GM21529 (cell line): ENCODE data around the gene OSBPL9.
"Not testable (repeated sequence)": the region's sequence is repeated elsewhere in the genome, so short reads cannot be mapped to it uniquely, and the experiment has no call there.

Experiments used
- ATAC-seq: cut with Tn5 transposase; IDR thresholded peaks from one replicate; pipeline ENCODE4 v1.9.1; 2021; ENCODE audit not compliant: unreplicated experiment

The OSBPL9 gene

DNA sequence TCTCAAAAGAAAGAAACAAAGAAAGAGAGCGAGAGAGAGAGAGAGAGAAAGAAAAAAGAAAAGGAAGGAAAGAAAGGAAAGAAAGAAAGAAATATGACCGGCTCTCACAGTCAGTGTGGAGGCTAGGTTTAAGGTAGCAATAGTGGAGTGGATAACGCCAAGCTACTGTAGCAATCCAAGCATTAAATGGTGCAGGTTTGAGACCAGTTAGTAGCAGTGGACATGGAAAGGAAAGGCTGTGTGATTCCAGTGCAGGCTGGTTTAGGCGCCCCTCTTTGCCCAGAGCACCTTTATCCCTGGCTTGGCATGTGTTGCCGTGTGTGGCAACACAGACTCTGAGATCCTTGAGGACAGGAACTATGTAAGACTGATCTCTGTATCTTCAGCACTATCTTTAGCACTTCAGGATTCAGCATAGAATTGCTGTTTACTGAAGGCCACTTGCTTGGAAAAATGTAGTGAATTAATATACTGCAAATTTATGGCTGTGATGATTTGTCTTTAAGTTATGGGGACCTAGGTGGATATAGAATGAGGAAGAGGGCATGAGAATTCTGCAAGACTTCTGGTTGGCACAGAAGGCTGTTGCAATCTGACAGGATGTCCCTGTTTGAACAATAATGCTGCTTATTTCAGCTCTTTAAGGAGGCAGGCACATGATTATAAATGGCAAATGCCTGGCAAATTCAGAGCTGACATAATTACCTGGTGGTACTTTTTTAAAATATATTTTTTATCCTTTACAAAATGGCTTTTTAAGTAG lies 10.8 kb upstream of the OSBPL9 start:
- ATAC-seq = no peak

DNA sequence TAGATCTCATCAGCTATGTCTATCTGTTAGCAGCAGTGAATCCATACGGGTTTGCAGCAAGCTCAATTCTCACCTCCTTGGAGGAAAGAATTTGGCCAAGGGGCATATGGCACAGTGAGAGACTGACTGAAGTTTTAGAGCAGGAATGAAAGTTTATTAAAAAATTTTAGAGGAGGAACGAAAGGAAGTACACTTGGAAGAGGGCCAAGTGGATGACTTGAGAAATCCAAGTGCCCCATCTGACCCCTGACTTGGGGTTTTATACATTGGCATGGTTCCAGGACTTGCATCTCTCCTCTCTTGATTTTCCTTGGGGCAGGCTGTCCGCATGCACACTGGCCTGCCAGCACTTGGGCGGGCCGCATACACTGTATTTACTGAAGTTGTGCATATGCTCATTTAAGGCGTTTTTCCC lies 9.2 kb upstream of the OSBPL9 start:
- no peak for ATAC-seq

DNA sequence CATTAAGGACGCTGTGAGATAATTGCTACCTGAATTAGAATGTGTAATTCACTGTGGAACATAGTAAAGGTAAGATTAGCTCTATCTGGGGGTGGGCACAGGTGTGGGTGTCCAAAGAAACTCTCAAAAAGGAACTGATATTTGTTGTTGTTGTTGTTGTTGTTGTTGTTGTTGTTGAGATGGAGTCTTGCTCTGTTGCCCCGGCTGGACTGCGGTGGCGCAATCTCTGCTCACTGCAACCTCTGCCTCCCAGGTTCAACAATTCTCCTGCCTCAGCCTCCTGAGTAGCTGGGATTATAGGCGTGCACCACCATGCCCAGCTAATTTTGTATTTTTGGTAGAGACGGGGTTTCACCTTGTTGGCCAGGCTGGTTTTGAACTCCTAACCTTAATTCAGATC lies 6.8 kb upstream of the OSBPL9 start:
- ATAC-seq = not testable (repeated sequence)

DNA sequence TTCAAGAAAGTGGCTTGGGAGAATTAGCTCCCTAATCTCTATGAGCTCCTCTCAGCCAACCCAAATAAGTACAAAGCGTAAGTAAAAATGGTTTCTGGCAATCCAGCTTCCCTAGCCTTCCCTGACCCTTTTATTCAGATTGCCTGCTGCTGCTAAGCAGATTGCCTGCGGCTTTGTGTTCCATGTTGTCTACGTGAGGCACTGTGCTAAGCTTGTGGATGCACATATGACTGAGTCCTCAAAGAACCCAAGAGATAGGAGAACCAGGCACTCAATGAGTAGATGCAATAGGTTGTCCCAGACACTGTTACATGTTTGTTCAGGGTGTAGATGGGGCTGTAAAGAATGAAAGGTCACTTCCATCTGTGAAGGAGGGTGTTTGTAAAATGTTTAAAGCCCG lies 6.3 kb upstream of the OSBPL9 start:
- ATAC-seq = no peak

DNA sequence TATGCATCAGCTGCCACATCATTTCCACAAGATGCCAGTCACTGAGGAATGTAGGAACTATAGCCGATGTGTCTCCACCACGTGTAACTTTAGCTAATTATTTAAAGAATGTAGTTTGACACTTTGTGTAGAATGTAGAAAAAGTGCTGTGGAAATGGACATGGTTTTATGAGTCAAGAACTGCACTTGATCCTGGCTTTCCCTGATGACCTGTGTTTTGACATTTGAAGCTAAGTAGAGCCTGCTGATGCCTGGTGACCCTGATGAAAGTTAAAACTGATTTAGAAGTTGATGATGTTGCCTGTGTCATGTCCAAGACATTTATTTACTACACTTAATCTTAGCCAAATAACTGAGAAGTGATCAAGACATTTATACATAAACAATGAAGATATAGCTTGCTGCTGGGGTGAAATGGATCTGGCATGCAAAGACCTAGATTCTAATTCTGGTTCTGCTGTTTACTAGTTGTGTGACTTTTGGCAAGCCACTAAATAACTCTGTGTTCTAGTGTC lies 4.4 kb upstream of the OSBPL9 start:
- ATAC-seq = no peak

DNA sequence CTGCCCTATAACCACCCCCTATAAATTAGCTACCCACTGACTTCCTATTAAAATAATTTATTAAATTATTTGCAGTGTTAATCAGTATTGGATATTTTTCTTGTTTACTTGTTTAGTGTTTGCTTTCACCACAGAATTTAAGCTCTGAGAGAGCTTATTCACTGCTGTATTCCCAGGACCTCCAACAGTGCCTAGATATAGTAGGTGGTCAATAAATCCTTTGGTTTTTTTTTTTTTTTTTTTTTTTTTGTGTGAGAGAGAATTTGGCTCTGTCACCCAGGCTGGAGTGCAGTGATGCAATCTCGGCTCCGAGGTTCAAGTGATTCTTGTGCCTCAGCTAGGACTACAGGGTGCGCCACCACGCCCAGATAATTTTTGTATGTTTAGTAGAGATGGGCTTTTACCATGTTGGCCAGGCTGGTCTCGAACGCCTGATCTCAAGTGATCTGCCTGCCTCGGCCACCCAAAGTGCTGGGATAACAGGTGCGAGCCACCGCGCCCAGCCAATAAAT lies 1.1 kb upstream of the OSBPL9 start:
- no peak for ATAC-seq

DNA sequence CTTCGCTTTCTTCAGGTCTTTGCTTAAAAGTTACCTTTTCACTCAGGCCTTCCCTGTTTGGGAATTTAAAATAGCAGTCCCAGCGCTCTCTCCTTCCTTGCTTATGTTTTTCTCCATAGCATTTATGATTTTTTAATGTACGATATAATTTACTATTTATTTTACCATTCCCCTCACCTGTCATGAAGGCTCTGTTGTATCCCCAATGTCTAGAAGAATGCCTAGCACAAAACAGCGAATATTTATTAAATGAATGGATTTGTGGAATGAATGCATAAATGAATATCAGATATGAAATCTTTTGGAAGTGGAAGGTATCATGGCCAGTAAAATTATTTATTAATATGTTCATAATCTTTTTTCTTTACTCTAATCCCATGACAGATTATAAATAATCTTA lies 402 bp upstream of the OSBPL9 start:
- no peak for ATAC-seq

DNA sequence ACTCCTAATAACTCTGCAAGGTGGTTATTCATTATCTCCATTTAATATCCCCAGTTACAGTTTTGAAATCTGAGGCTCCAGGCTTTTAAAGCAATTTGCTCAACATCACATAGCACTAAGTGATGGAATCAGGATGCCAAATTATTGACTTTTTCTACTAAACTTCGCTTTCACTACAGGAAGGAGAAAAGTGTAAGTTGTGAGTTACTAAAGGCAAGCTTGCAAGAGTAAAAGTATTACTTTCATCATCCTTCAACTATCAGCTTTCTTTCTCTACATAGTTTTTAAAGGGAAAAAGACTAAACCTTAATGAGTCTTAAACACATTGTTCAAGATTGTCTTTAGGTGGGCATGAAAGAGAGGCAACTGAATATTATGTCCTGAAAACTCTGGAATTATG lies 1.8 kb downstream of the OSBPL9 start:
- no peak for ATAC-seq

DNA sequence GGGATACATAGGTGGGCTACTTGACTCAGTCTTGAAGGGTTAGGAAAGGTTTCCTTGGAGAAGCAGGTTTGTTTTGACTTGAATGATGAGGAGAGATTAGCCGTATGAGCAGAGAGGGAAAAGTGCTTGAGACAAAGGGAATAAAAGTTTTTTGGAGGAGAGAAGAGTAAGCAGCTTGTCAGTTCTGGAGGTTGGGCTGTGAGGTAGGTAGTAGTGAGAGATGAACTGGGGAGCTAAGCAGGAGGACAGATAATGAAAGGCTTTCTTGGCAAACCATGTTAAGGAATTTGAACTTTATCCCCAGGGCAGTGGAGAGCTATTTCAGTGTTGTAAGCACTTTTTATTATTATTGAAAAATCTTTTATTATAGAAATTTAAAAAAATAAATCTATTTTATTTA lies 3.6 kb downstream of the OSBPL9 start:
- ATAC-seq = no peak

DNA sequence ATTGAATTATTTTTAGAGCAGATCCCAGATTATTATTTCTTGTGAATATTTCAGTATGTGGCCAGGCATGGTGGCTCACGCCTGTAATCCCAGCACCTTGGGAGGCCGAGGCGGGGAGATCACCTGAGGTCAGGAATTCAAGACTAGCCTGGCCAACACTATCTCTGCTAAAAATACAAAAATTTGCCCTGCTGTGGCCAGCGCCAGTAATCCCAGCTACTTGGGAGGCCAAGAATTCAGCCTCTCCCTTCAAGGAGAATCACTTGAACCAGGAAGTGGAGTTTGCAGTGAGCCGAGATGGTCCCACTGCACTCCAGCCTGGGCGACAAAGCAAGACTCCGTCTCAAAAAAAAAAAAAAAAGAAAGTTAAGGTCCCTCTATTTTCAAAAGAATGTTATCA lies 4.3 kb downstream of the OSBPL9 start:
- ATAC-seq = no peak

DNA sequence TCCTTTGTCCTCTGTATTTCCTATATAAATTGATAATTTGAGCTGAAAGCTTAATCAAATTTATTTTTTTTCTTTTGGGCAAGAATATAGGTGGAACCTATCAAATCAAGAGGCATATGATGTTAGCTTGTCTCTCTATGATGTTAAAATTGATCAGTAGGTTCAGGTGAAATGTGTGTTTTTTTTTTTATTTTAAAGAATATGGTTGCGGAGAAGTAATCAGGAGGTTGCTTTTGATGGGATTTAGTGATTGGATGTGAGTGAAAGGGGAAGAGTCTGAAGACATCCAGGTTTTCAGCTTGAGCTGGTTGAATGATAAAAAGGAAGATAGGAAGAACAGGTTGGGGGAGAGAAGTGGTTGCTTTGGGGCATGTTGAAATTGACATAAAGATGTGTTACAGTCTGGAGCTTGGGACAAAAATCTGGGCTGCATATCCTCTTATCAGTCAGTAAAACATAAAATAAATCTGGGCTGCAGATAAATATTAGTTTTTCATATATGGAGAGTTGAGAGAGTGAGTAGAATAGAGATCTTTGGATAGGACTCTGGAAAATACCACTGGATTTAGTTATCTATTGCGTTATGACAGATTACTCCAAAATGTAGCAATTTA lies 5.1 kb downstream of the OSBPL9 start:
- no peak for ATAC-seq

DNA sequence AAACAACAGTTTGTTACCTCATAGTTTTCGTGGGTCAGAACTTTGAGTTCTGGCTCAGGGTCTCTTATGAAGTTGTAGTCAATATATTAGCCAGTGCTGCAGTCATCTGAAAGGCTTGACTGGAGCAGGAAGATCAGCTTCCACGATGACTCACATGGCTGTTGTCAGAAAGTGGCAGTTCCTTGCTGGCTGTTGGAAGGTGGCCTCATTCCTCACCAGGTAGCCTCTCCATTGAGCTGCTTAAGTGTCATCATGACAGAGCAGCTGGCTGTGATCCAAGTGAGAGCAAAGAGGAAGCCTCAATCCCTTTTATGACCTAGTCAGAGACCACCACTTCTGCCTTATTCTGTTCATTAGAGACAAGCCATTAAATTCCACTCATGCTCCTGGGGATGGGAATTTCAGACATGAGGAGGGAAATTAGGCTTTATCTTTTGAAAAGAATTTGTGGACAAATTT lies 5.6 kb downstream of the OSBPL9 start:
- no peak for ATAC-seq

DNA sequence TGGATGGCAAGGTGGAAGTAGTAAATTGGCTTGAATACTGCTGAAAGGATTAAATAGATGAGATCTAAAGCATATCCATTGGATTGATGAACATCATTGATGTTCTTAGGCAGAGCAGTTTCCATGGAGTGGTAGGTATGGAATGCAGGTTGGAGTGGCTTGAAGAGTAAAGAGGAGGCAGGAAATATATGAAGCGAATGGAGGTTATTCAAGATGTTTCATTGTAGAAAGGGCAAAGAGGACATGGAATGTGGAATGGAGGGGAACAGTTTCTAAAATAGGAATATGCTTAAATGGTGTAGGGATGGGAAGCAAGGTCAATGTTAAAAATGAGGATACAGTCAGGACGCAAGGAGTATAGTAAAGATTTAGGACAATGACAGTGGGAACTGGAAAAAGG lies 6.1 kb downstream of the OSBPL9 start:
- no peak for ATAC-seq

DNA sequence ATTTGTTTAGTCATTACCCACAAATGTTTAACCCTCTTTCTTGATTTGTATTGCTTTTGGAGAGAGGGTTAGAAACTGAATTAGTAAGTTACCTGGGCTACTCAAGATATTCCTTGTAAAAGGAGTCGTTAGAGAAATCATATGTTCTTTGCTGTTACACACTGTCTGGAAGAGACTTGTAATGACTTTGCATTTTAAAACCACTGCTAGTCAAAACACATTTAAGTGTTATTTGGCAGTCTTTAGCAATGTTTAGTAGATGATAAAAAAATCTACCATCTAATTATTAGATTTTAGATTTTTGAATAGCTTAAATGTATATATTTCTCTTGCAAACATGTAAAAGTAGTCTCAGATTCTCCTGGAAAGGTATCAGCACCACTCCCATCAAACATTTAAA lies 6.6 kb downstream of the OSBPL9 start:
- ATAC-seq = no peak

DNA sequence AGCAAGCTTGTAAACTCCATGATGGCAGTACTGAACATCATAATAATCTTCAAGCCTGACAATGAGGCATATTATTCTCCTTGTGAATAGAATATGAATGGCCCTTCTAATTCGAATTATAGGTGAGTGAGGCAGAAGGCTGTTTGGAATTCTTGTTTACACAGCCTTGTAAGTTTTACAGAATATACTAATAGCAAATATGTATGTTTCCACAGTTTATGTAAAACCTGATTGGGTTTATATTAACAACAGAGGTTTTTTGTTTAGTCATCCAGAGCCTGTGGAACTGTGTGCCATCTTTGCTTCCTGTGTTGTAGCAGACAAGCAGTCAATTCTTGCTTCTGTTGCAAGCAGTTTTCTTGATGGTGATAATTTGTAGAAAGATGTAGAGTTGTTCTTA lies 8.0 kb downstream of the OSBPL9 start:
- no peak for ATAC-seq

DNA sequence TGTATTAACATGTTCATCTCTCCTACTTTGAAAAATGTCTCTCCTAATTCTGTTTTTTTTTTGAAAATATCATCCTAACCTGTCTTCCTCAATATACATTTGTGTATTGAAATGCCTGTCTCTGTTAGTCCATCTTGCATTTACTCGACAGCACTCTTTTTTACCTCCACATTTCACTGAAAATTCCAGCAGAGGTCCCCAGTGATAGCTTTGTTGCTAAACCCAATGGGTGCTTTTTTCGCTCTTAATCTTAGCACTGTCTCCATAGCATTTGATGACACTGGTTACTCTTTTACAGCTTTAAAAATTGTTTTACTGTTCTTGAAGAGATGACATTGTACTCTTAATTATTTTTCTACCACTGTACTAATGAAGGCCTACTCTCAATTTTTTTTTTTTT lies 10.8 kb downstream of the OSBPL9 start:
- no peak for ATAC-seq

DNA sequence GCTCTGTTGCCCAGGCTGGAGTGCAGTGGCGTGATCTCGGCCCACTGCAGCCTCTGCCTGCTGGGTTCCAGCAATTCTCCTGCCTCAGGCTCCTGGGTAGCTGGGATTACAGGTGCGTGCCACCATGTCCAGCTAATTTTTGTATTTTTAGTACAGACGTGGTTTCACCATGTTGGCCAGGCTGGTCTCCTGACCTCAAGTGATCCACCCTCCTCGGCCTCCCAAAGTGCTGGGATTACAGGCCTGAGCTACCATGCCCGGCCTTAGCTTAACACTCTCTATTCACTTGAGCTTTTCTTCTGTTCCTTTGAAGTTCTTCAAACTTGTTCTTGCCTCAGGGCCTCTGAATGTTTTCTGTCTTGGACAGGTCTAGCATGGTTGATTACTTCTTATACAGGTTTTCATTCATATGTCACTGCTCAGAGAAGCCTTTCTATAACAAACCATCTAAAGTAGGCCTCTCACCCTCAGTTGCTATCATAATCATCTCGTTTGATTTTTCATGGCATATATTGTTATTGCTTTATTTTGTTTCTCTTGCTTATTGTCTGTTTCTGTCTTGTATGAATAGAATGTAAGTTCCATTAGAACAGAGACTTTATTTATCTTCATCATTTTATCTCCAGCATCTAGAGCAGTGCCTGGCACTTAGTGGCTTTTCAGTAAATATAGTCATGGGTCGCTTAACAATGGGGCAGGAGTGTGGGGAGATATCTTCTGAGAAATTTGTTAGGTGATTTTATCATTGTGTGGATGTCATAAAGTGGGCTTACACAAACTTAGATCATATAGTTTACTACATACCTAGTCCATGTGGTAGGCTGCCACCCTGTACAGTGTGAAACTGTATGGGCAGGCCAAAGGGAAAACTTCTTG lies 12.1 kb downstream of the OSBPL9 start:
- ATAC-seq = no peak

DNA sequence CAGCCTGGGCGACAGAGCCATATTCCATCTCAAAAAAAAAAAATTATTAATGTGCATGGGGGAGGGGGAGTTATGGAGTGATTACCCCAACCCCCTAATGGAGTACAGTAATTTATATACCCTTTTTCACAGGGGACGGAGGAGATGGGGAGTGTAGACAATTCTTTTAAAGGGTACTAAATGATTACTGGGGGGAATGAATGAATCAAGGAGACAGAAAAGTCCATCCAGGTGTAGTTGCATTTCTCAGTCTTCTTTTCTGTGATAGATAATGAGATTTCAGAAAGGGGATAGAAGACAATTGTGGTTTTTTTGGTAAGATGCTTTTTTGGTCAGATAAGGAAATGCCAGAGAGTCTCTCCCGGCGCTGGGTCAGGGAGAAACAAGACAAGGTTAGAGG lies 13.0 kb downstream of the OSBPL9 start:
- ATAC-seq = no peak

DNA sequence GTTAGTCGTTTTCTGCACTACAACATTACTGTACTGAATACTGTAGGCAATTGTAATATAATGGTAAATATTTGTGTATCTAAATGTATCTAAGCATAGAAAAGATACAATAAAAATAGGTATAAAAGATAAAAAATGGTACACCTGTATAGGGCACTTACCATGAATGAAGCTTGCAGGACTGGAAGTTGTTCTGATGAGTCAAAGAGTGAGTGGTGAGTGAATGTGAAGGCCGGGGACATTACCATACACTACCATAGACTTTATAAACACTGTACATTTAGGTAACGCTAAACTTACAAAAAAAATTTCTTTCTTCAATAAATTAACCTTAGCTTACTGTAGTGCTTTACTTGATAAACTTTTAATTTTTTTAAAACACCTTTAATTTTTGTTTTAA lies 13.5 kb downstream of the OSBPL9 start:
- no peak for ATAC-seq

DNA sequence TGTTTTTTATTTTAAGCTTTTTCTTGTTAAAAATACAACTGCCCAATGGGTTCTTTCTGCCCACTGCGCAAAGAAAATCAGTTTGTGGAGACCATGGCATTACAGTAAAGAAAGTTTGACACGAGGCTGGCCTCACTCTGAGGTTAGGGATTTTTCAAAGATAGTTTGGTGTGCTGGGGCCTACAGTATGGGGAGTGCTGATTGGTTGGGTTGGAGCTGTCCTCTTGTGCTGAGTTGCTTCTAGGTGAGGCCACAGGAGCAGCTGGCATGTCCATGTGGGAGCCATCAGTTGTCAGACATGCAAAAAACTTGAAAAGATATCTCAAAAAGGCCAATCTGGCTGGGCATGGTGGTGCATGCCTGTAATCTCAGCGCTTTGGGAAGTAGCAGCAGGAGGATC lies 14.0 kb downstream of the OSBPL9 start:
- ATAC-seq = no peak

DNA sequence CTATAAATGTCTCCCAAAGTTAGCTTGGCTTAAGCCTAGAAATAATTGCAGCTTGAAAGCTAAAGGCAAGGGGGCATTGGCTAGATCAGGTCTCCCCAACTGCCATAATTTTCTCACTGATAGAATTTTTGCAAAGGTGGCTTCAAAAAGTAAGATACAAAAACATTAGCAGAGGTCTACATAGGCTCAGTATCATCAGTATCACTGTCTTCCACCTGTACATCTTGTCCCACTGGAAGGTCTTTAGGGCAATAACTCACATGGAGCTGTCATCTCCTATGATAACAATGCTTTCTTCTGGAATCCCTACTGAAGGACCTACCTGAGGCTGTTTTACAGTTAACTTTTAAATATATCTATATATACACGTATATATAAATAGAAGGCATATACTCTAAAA lies 14.9 kb downstream of the OSBPL9 start:
- no peak for ATAC-seq
